HepG2 (cell line): Measurements from ENCODE around the gene RFC1. TPM values are rescaled to one million over a fixed set of nuclear protein-coding genes. Genes with fewer than 3 reads are reported as not detected.

Experiments
- ATAC-seq: fragments of 200-7000 bp; cut with Tn5 transposase; 3 replicates; pipeline ENCODE4 v1.9.1; 2020; ENCODE audit warnings: mild to moderate bottlenecking, moderate library complexity
- BruUV-seq: library from RNA; stranded (reverse); fragments of 400-500 nt; replicated peaks from 2 replicates; lab custom pipeline; 2021; lab: Mats Ljungman, UMichigan
- CTCF ChIA-PET: fragments of 300-600 bp; formaldehyde crosslinking; extraction: SDS; loops from one replicate; lab custom pipeline; 2021; ENCODE audit warnings: low total read pairs, inconsistent platforms, low intra/inter-chr PET ratio; lab: Yijun Ruan, JAX
- POLR2A ChIA-PET: fragments of 350-600 bp; sonication (Branson Sonifier 250); formaldehyde crosslinking; loops from one replicate; lab custom pipeline; 2020; ENCODE audit warnings: antibody characterized with exemption, inconsistent platforms; lab: Yijun Ruan, JAX
- DNase-seq: peaks from one replicate; pipeline ENCODE4 v3.0.0-alpha.2; 2015; ENCODE audit warnings: low spot score
- FAIRE-seq: peaks from 3 replicates; lab custom pipeline; 2011; peaks lifted over from hg19 to GRCh38; lab: Jason Lieb, UNC
- H2AFZ ChIP-seq: one replicate; pipeline ENCODE4 v1.6.1; 2011; ENCODE audit warnings: low read length, inconsistent platforms
- H3K27ac ChIP-seq: fragments of 300-600 bp; 3 replicates; pipeline ENCODE4 v1.8.0; 2011; ENCODE audit warnings: mixed run types, mild to moderate bottlenecking, mixed read lengths, low read length, inconsistent platforms; ENCODE audit not compliant: insufficient read depth; ENCODE audit errors: extremely low read length
- H3K27me3 ChIP-seq, 2 experiments: fragments of 200-600 bp in 1 of 2; 2 replicates in 1 of 2; 3 replicates in 1 of 2; pipeline versions ENCODE4 v1.6.0 to v1.8.0; 2011; ENCODE audit warnings: low read length in 2 of 2, mild to moderate bottlenecking in 2 of 2, moderate library complexity in 2 of 2, inconsistent platforms in 1 of 2; ENCODE audit not compliant: insufficient read depth in 2 of 2, control insufficient read depth in 1 of 2
- H3K36me3 ChIP-seq, 2 experiments: fragments of 200-600 bp in 1 of 2; replicated peaks in 1 of 2; 2 replicates in 1 of 2; 3 replicates in 1 of 2; pipeline versions ENCODE4 v1.5.1 to v1.8.0; 2011; ENCODE audit warnings: low read length in 2 of 2, inconsistent platforms in 1 of 2; ENCODE audit not compliant: insufficient read depth in 2 of 2, control insufficient read depth in 1 of 2
- H3K4me1 ChIP-seq: 2 replicates; pipeline ENCODE4 v1.5.1; 2012; ENCODE audit warnings: low read length, inconsistent platforms; ENCODE audit not compliant: insufficient read depth
- H3K4me2 ChIP-seq: 2 replicates; pipeline ENCODE4 v1.6.0; 2011; ENCODE audit warnings: low read depth, low read length, inconsistent platforms
- H3K4me3 ChIP-seq, 3 experiments: fragments of 200-600 bp in 1 of 3; sonication (generic), shearing (Covaris generic) in 1 of 3; replicated peaks in 1 of 3; 2 replicates each; pipeline ENCODE4 v1.5.1; 2011 to 2016; ENCODE audit warnings: low read length in 3 of 3, inconsistent platforms in 2 of 3, low read depth in 2 of 3, mild to moderate bottlenecking in 2 of 3, control low read depth in 1 of 3, mixed read lengths in 1 of 3; ENCODE audit not compliant: insufficient read depth in 1 of 3
- H3K79me2 ChIP-seq: one replicate; pipeline ENCODE4 v1.6.1; 2011; ENCODE audit warnings: low read length, inconsistent platforms; ENCODE audit not compliant: insufficient read depth
- H3K9ac ChIP-seq: 2 replicates; pipeline ENCODE4 v1.6.0; 2011; ENCODE audit warnings: mild to moderate bottlenecking, low read depth, low read length, inconsistent platforms; ENCODE audit not compliant: insufficient read depth
- H3K9me3 ChIP-seq: 2 replicates; pipeline ENCODE4 v1.5.1; 2012; ENCODE audit warnings: mild to moderate bottlenecking, low read length
- H4K20me1 ChIP-seq: 2 replicates; pipeline ENCODE4 v1.6.0; 2011; ENCODE audit warnings: inconsistent platforms, mild to moderate bottlenecking, low read length, moderate library complexity; ENCODE audit not compliant: insufficient read depth
- HMGXB4 ChIP-seq, 2 experiments: sonication (generic) in 1 of 2; formaldehyde crosslinking in 1 of 2; IDR thresholded peaks; 2 replicates each; pipeline versions ENCODE4 v1.4.0 to v1.6.1; 2018 to 2020; ENCODE audit warnings: missing genetic modification reagents in 2 of 2, borderline replicate concordance in 1 of 2, low read depth in 1 of 2, mild to moderate bottlenecking in 1 of 2, missing biosample characterization in 1 of 2
- HOXD1 ChIP-seq: sonication (generic); formaldehyde crosslinking; IDR thresholded peaks from 2 replicates; pipeline ENCODE4 v1.5.0; 2020; ENCODE audit warnings: missing genetic modification reagents
- PAF1 ChIP-seq: IDR thresholded peaks from 2 replicates; pipeline ENCODE4 v1.6.1; 2016; ENCODE audit warnings: missing genetic modification reagents, missing compliant biosample characterization
- WGBS: methylation state at CpG from one replicate; pipeline ENCODE4 v1.1.6; 2017; ENCODE audit warnings: low lambda C conversion rate; 5-methylcytosine and 5-hydroxymethylcytosine counted together
- in situ Hi-C: cut with HindIII; loops from 2 replicates; pipeline ENCODE4 v1.10.0; 2017; ENCODE audit warnings: low pct_unique_long_range_greater_than_20kb; ENCODE audit not compliant: extremely low pct_ligation_motif_present
- intact Hi-C: fragments of 100-400 bp; cut with micrococcal nuclease; formaldehyde crosslinking; loops from one replicate; pipeline ENCODE4 v1.10.0; 2022; ENCODE audit not compliant: unreplicated experiment
- polyA plus RNA-seq, 8 experiments: library from polyadenylated mRNA; depleted of rRNA in 3 of 8; stranded (reverse) in 7 of 8; unstranded in 1 of 8; fragments of >200 nt; fragmentation: Illumina TruSeq in 4 of 8; extraction: Trizol in 4 of 8; gene quantifications; 2 replicates each; pipeline versions ENCODE4 v1.2.1 to v1.2.3, GENCODE V29; 2011 to 2016; ENCODE audit warnings: low read depth in 4 of 8, missing spikeins in 1 of 8, mixed read lengths in 1 of 8; ENCODE audit not compliant: insufficient read depth in 1 of 8
- total RNA-seq, 5 experiments: library from RNA; depleted of rRNA; stranded (reverse); fragments of >200 nt; fragmentation: Illumina TruSeq; extraction: Trizol; gene quantifications; 2 replicates each; pipeline ENCODE4 v1.2.3, GENCODE V29; 2016; ENCODE audit warnings: low read depth in 1 of 5
- TF ChIP-seq, protein P1 (sequence below): sonication (generic); formaldehyde crosslinking; IDR thresholded peaks from 2 replicates; pipeline ENCODE4; 2020; ENCODE audit warnings: missing genetic modification reagents, mild to moderate bottlenecking, borderline replicate concordance

The RFC1 gene
- total and polyA plus RNA-seq, 2 of the 13 experiments (the other 11 are each of a cell fraction or from before 2014, with no cell fraction given), result 15.9 to 78.8 TPM

DNA sequence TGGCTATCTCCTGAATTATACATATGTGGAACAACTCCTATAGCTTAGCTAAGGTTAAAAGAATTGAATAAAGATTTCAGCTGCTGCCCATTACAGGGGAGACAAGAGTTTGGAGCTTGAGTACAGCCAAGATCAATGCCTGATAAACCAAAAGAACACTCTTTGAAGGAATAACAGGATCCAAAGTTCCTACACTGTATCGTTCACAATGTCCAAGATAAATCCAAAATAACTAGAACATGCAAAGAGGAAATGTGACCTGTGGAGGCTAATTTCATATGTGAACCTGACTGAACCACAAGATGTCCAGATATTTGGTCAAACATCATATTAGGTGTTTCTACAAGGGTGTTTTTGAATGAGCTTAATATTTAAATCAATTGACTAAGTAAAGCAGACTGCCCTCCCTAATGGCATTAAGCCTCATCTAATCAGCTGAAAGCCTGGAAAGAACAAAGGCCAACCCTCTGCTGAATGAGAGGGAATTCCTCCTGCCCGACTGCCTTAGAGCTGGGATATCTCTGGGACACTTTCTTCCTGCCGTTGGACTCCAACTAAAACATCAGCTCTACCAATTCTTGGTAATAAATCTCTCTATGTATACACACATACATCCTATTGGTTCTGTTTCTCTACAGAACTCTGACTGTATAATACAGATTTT, 19.2 kb downstream of the RFC1 start:
- no peaks in the 10 kb centered on the region for H3K9me3 ChIP-seq
- no peak for FAIRE-seq
- no peak overlapping the region for H3K4me3 ChIP-seq
- in situ Hi-C loops, result no loop called here
- H3K4me1 ChIP-seq, result peaks cover 52% of the 10 kb centered on the region
- no peak for ATAC-seq
- POLR2A ChIA-PET, result interaction anchor here (2.0 kb wide), 1 partner anchor 112 kb away, joined by 6 read pairs; the partner anchor contains the start of genes LIAS and RPL9
- peak overlapping the region; percentile 17 for H3K27ac ChIP-seq
- TF ChIP-seq, protein P1, sequence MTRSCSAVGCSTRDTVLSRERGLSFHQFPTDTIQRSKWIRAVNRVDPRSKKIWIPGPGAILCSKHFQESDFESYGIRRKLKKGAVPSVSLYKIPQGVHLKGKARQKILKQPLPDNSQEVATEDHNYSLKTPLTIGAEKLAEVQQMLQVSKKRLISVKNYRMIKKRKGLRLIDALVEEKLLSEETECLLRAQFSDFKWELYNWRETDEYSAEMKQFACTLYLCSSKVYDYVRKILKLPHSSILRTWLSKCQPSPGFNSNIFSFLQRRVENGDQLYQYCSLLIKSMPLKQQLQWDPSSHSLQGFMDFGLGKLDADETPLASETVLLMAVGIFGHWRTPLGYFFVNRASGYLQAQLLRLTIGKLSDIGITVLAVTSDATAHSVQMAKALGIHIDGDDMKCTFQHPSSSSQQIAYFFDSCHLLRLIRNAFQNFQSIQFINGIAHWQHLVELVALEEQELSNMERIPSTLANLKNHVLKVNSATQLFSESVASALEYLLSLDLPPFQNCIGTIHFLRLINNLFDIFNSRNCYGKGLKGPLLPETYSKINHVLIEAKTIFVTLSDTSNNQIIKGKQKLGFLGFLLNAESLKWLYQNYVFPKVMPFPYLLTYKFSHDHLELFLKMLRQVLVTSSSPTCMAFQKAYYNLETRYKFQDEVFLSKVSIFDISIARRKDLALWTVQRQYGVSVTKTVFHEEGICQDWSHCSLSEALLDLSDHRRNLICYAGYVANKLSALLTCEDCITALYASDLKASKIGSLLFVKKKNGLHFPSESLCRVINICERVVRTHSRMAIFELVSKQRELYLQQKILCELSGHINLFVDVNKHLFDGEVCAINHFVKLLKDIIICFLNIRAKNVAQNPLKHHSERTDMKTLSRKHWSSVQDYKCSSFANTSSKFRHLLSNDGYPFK (CRISPR knock-in tag), result no peak
- TF ChIP-seq PAF1 (CRISPR knock-in tag) (no peak), HMGXB4 (CRISPR knock-in tag; IDR thresholded peaks at IDR 0.05; ENCODE audit: borderline replicate concordance in 1 of 2, low read depth in 1 of 2) (no peak), HOXD1 (CRISPR knock-in tag) (no peak)
- CTCF ChIA-PET, result no interaction called here
- no peaks in the 10 kb centered on the region for H4K20me1 ChIP-seq
- no peak for DNase-seq
- H3K79me2 ChIP-seq, result peaks cover 63% of the 10 kb centered on the region
- no peak overlapping the region for H2AFZ ChIP-seq
- 83% methylated on average over 3 of the region's 3 CpGs for WGBS
- H3K27me3 ChIP-seq, result no peaks in the 10 kb centered on the region
- intact Hi-C loops, result no loop called here
- no TSS peak for BruUV-seq
- peaks cover 5 to 36% of the 10 kb centered on the region in 2 experiments; a peak in 4 of 5 replicates for H3K36me3 ChIP-seq
- H3K4me2 ChIP-seq, result no peak overlapping the region
- no peak overlapping the region for H3K9ac ChIP-seq
